DND-41 (cell line): ENCODE data around the gene PDE1A.

ENCODE experiments used
- CTCF ChIP-seq: IDR thresholded peaks from 2 replicates; pipeline ENCODE4 v1.5.1; 2012; ENCODE audit warnings: borderline replicate concordance, low read length, moderate library complexity, mild to moderate bottlenecking; ENCODE audit not compliant: poor library complexity, severe bottlenecking; ENCODE audit errors: extremely low read depth
- EZH2 ChIP-seq: IDR thresholded peaks from 3 replicates; pipeline ENCODE4 v1.6.1; 2012; ENCODE audit warnings: borderline replicate concordance, low read depth, mild to moderate bottlenecking, moderate library complexity, low read length, inconsistent platforms; ENCODE audit not compliant: severe bottlenecking

GRCh38 chr2:182267971-182268370 lies 158.9 kb downstream of the PDE1A start:
- TF ChIP-seq CTCF = no peak
- no peak for TF ChIP-seq EZH2
